GM18867 (cell line): Measurements from ENCODE around the gene FOXD2.
"Not testable (repeated sequence)": the region's sequence is repeated elsewhere in the genome, so short reads cannot be mapped to it uniquely, and the experiment has no call there.

Source experiments
- ATAC-seq: cut with Tn5 transposase; IDR thresholded peaks from one replicate; pipeline ENCODE4 v1.9.1; 2021; ENCODE audit warnings: mild to moderate bottlenecking, moderate library complexity; ENCODE audit not compliant: unreplicated experiment

FOXD2 gene

GRCh38 chr1:47439017-47439818 lies 1.4 kb downstream of the FOXD2 start:
- ATAC-seq, result no peak

GRCh38 chr1:47439819-47440598 lies 2.2 kb downstream of the FOXD2 start:
- no peak for ATAC-seq

- ATAC-seq, result no peak
Measured at GRCh38 chr1:47440599-47441081, 2.8 kb downstream of the FOXD2 start.

- ATAC-seq, result no peak
Measured at GRCh38 chr1:47441450-47442106, 3.7 kb downstream of the FOXD2 start.

- ATAC-seq, result no peak
Measured at GRCh38 chr1:47442202-47442601, 4.4 kb downstream of the FOXD2 start.

GRCh38 chr1:47442842-47443529 lies 5.1 kb downstream of the FOXD2 start:
- ATAC-seq, result no peak

GRCh38 chr1:47443530-47444296 lies 5.9 kb downstream of the FOXD2 start:
- no peak for ATAC-seq

GRCh38 chr1:47444297-47444561 lies 6.4 kb downstream of the FOXD2 start:
- ATAC-seq, result no peak

GRCh38 chr1:47444562-47445465 lies 7.0 kb downstream of the FOXD2 start:
- ATAC-seq, result no peak

- ATAC-seq, result no peak
Measured at GRCh38 chr1:47445823-47446550, 8.1 kb downstream of the FOXD2 start.

GRCh38 chr1:47448462-47449222 lies 10.8 kb downstream of the FOXD2 start:
- no peak for ATAC-seq

- ATAC-seq, result no peak
Measured at GRCh38 chr1:47449822-47450552, 12.1 kb downstream of the FOXD2 start.

GRCh38 chr1:47450606-47451005 lies 12.8 kb downstream of the FOXD2 start:
- no peak for ATAC-seq

- no peak for ATAC-seq
Measured at GRCh38 chr1:47452426-47452825, 14.6 kb downstream of the FOXD2 start.

- ATAC-seq, result peak; percentile 62
Measured at GRCh38 chr1:47453910-47454309, 16.1 kb downstream of the FOXD2 start.

- no peak for ATAC-seq
Measured at GRCh38 chr1:47456250-47456649, 18.4 kb downstream of the FOXD2 start.

GRCh38 chr1:47457547-47457946 lies 19.7 kb downstream of the FOXD2 start:
- ATAC-seq, result not testable (repeated sequence)
